Measurements from ENCODE around the gene NHERF1.

Gene NHERF1

GRCh38 chr17:74807925-74808324 is 59.5 kb downstream of the NHERF1 start:
- no peak overlapping the region for H3K4me3 ChIP-seq (ENCODE audit: low read length)
- no peak for DNase-seq (ENCODE audit: low read depth)
- no peak for TF ChIP-seq CTCF (conservative IDR thresholded peaks at IDR 0.05; ENCODE audit: low read length)

DNA sequence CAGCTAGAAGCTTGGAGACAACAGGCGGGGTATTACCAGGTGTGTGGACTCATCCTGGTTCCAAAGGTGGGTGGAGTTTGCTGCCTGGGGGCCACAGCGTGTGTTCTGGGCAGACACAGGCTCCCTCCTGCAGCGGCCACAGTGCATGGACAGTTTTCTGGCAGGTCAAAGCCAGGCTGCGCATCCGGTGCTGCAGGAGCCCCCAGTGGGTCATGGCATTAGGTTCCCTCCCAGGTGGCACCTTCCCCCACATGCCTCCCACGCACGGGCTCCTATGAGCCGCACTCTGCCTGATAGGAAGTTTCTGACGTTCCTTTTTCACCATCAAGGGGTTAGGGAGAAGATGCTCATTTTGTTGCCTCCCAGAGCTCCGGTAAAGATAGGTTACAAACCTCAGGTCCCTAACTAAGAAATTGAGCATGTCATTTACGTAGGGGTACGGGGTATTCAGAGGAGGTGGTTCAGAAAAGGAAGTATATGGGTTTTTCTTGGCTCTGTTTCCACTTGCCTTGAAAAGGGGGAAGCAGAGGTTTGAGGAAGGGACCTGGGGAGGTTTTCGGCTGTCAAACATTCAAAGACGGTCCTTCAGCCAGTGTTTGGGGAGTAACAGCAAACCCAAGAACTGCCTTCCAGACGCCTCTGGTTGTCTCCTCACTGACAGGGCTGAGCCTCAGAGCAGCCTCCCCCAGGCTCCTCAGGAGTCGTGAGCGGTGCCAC is 60.4 kb downstream of the NHERF1 start:
- no peak for TF ChIP-seq CTCF (conservative IDR thresholded peaks at IDR 0.05; ENCODE audit: low read length)
- H3K4me3 ChIP-seq (ENCODE audit: low read length) = no peak overlapping the region
- DNase-seq (ENCODE audit: low read depth) = no peak

DNA sequence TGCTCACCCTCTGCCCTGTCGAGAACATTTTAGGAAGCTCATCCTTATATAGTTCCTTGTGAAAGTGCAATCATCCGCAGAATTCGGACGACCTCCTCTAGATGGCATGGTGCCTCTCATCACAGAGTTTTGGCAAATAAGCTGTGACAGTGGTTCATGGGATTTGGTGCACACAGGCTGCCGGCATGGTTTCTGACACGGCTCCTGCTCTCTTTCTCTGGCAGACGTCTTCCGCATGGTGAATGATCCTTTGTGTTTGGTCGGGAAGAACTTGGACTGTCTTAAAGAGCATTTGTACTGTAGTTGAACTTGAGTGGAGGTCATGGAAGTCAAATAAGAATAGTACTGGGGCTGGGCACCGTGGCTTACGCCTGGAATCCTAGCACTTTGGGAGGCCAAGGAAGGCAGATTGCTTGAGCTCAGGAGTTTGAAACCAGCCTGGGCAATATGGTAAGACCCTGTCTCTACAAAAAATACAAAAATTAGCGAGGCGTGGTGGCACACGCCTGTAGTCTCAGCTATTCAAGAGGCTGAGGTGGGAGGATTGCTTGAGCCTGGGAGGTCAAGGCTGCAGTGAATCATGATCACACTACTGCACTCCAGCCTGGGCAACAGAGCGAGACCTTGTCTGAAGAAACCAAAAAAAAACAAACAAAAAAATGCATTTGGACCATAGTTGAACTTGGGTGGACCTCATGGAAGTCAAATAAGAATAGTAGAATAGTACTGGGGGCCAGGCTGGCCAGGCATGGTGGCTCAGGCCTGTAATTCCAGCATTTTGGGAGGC is 62.5 kb downstream of the NHERF1 start:
- no peak overlapping the region for H3K4me3 ChIP-seq (ENCODE audit: low read length)
- no peak for TF ChIP-seq CTCF (conservative IDR thresholded peaks at IDR 0.05; ENCODE audit: low read length)
- no peak for DNase-seq (ENCODE audit: low read depth)

- DNase-seq (ENCODE audit: low read depth) = no peak
- no peak for TF ChIP-seq CTCF (conservative IDR thresholded peaks at IDR 0.05; ENCODE audit: low read length)
- no peak overlapping the region for H3K4me3 ChIP-seq (ENCODE audit: low read length)
Measured at GRCh38 chr17:74812109-74813009, 63.9 kb downstream of the NHERF1 start.

- TF ChIP-seq CTCF (conservative IDR thresholded peaks at IDR 0.05; ENCODE audit: low read length) = no peak
- H3K4me3 ChIP-seq (ENCODE audit: low read length) = no peak overlapping the region
- no peak for DNase-seq (ENCODE audit: low read depth)
Measured at GRCh38 chr17:74814453-74814852, 66.0 kb downstream of the NHERF1 start.

DNA sequence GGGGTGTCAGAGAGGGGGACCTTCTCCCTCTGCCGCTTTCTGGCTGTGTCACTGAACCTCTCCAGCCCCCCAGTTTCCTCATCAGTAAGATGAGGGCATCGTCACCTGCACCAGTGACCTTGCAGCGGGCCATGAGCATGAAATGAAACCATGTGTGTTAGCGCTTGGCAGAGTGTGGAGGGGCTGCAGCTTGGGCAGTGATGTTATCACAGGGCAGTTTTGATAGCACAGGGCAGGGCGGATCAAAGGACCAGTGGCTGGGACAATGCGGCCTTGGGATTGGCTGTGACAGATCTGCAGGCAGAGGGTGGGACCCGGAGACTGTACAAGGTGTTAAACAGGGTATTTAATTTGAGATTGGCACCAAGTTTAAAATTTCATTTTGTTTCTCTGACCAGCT is 66.6 kb downstream of the NHERF1 start:
- no peak for DNase-seq (ENCODE audit: low read depth)
- no peak overlapping the region for H3K4me3 ChIP-seq (ENCODE audit: low read length)
- TF ChIP-seq CTCF (conservative IDR thresholded peaks at IDR 0.05; ENCODE audit: low read length) = no peak

Data from AG10803 (cell line).